ENCODE results near the gene LARGE1. TPM values are rescaled to one million over a fixed set of nuclear protein-coding genes. Genes with fewer than 3 reads are reported as not detected.

LARGE1 gene
- total RNA-seq, 1 experiment from 2014 or later = 5.8 TPM

GRCh38 chr22:33952776-33953175 is 32.5 kb upstream of the LARGE1 start:
- Mint-ChIP-seq H3K27me3 (ENCODE audit: insufficient read depth, unreplicated experiment) (no peaks in the 10 kb centered on the region), H3K4me1 (ENCODE audit: low read depth, unreplicated experiment) (no peaks in the 10 kb centered on the region), H3K4me3 (ENCODE audit: unreplicated experiment) (no peak overlapping the region), H3K9me3 (ENCODE audit: unreplicated experiment) (peaks cover 8% of the 10 kb centered on the region), H3K27ac (ENCODE audit: unreplicated experiment) (no peak overlapping the region), H3K36me3 (ENCODE audit: insufficient read depth, unreplicated experiment) (no peaks in the 10 kb centered on the region)
- TF ChIP-seq CTCF (IDR thresholded peaks at IDR 0.05; ENCODE audit: insufficient read depth in 1 of 2, low read depth in 1 of 2, low read length in 1 of 2, severe bottlenecking in 1 of 2, unreplicated experiment in 1 of 2) = no peak
- DNase-seq = no peak
- no peaks in the 10 kb centered on the region for H3K4me1 ChIP-seq
- H3K36me3 ChIP-seq (ENCODE audit: control insufficient read depth, insufficient read depth, low read length) = no peaks in the 10 kb centered on the region
- intact Hi-C loops (cut with micrococcal nuclease; ENCODE audit: unreplicated experiment) = no loop called here
- CTCF ChIA-PET = no interaction called here
- H3K27me3 ChIP-seq (replicated peaks; ENCODE audit: control insufficient read depth, insufficient read depth, low read length) = no peaks in the 10 kb centered on the region
- POLR2A ChIA-PET = interaction anchor here (0.6 kb wide), 1 partner anchor 87 kb away, joined by 3 read pairs; no protein-coding TSS in a partner anchor
- no TSS peak for BruUV-seq (replicated peaks)
- H3K9me3 ChIP-seq = no peaks in the 10 kb centered on the region
- no peak overlapping the region for H3K4me3 ChIP-seq (ENCODE audit: low read depth, low read length)

- ChIA-PET CTCF (no interaction called here), POLR2A (no interaction called here)
- DNase-seq = no peak
- no peak overlapping the region for H3K4me3 Mint-ChIP-seq (ENCODE audit: unreplicated experiment)
- intact Hi-C loops (cut with micrococcal nuclease; ENCODE audit: unreplicated experiment) = no loop called here
- TF ChIP-seq CTCF (IDR thresholded peaks at IDR 0.05; ENCODE audit: insufficient read depth in 1 of 2, low read depth in 1 of 2, low read length in 1 of 2, severe bottlenecking in 1 of 2, unreplicated experiment in 1 of 2) = no peak
- H3K9me3 Mint-ChIP-seq (ENCODE audit: unreplicated experiment) = peaks cover 22% of the 10 kb centered on the region
- H3K36me3 Mint-ChIP-seq (ENCODE audit: insufficient read depth, unreplicated experiment) = no peaks in the 10 kb centered on the region
- H3K9me3 ChIP-seq = no peaks in the 10 kb centered on the region
- H3K4me1 ChIP-seq = no peaks in the 10 kb centered on the region
- no peak overlapping the region for H3K27ac Mint-ChIP-seq (ENCODE audit: unreplicated experiment)
- no peaks in the 10 kb centered on the region for H3K36me3 ChIP-seq (ENCODE audit: control insufficient read depth, insufficient read depth, low read length)
- H3K4me3 ChIP-seq (ENCODE audit: low read depth, low read length) = no peak overlapping the region
- H3K27me3 Mint-ChIP-seq (ENCODE audit: insufficient read depth, unreplicated experiment) = no peaks in the 10 kb centered on the region
- no peaks in the 10 kb centered on the region for H3K27me3 ChIP-seq (replicated peaks; ENCODE audit: control insufficient read depth, insufficient read depth, low read length)
- no TSS peak for BruUV-seq (replicated peaks)
- H3K4me1 Mint-ChIP-seq (ENCODE audit: low read depth, unreplicated experiment) = no peaks in the 10 kb centered on the region
Observed at GRCh38 chr22:33940741-33941140, 20.5 kb upstream of the LARGE1 start.

GRCh38 chr22:33932997-33933396 is 12.7 kb upstream of the LARGE1 start:
- H3K9me3 Mint-ChIP-seq (ENCODE audit: unreplicated experiment) = no peaks in the 10 kb centered on the region
- H3K36me3 Mint-ChIP-seq (ENCODE audit: insufficient read depth, unreplicated experiment) = no peaks in the 10 kb centered on the region
- intact Hi-C loops (cut with micrococcal nuclease; ENCODE audit: unreplicated experiment) = no loop called here
- H3K4me1 ChIP-seq = no peaks in the 10 kb centered on the region
- no peak for TF ChIP-seq CTCF (IDR thresholded peaks at IDR 0.05; ENCODE audit: insufficient read depth in 1 of 2, low read depth in 1 of 2, low read length in 1 of 2, severe bottlenecking in 1 of 2, unreplicated experiment in 1 of 2)
- peaks cover 3% of the 10 kb centered on the region for H3K27me3 Mint-ChIP-seq (ENCODE audit: insufficient read depth, unreplicated experiment)
- ChIA-PET CTCF (no interaction called here), POLR2A (no interaction called here)
- no peak for DNase-seq
- H3K4me3 ChIP-seq (ENCODE audit: low read depth, low read length) = no peak overlapping the region
- H3K4me1 Mint-ChIP-seq (ENCODE audit: low read depth, unreplicated experiment) = no peaks in the 10 kb centered on the region
- H3K36me3 ChIP-seq (ENCODE audit: control insufficient read depth, insufficient read depth, low read length) = no peaks in the 10 kb centered on the region
- no peaks in the 10 kb centered on the region for H3K9me3 ChIP-seq
- no peaks in the 10 kb centered on the region for H3K27me3 ChIP-seq (replicated peaks; ENCODE audit: control insufficient read depth, insufficient read depth, low read length)
- no peak overlapping the region for H3K27ac Mint-ChIP-seq (ENCODE audit: unreplicated experiment)
- H3K4me3 Mint-ChIP-seq (ENCODE audit: unreplicated experiment) = no peak overlapping the region
- BruUV-seq (replicated peaks) = no TSS peak
